CD4-positive, alpha-beta memory T cell (primary cell): ENCODE data around the gene SGK1. TPM values are rescaled to one million over a fixed set of nuclear protein-coding genes. Genes with fewer than 3 reads are reported as not detected.
"Not testable (repeated sequence)": the region's sequence is repeated elsewhere in the genome, so short reads cannot be mapped to it uniquely, and the experiment has no call there.

ENCODE experiments used
- CTCF ChIA-PET: fragments of 350-600 bp; sonication (Branson Sonifier 250); formaldehyde crosslinking; loops from one replicate; lab custom pipeline; 2021; ENCODE audit warnings: inconsistent platforms; ENCODE audit not compliant: partially characterized antibody; lab: Charles Lee
- POLR2A ChIA-PET: fragments of 350-600 bp; sonication (Branson Sonifier 250); formaldehyde crosslinking; loops from one replicate; lab custom pipeline; 2021; ENCODE audit not compliant: partially characterized antibody; lab: Charles Lee
- DNase-seq, 5 donors: peaks; one replicate each; pipeline versions ENCODE4 v3.0.0 to v3.0.0-alpha.2; 2020 to 2022; ENCODE audit warnings: mixed read lengths in 1 of 5
- H3K27ac ChIP-seq: one replicate; pipeline ENCODE4 v1.7.0; 2013; ENCODE audit warnings: low read depth, low read length
- H3K27me3 ChIP-seq: 2 replicates; pipeline ENCODE4 v1.7.0; 2013; ENCODE audit warnings: mild to moderate bottlenecking, low read length, moderate library complexity; ENCODE audit not compliant: insufficient read depth
- H3K36me3 ChIP-seq: 2 replicates; pipeline ENCODE4 v1.7.0; 2013; ENCODE audit warnings: mild to moderate bottlenecking, low read length, moderate library complexity; ENCODE audit not compliant: insufficient read depth
- H3K4me1 ChIP-seq: 2 replicates; pipeline ENCODE4 v1.7.0; 2013; ENCODE audit warnings: mild to moderate bottlenecking, low read length, moderate library complexity; ENCODE audit not compliant: insufficient read depth
- H3K4me3 ChIP-seq, 2 donors: one replicate each; pipeline ENCODE4 v1.7.0; 2013; ENCODE audit warnings: low read length in 2 of 2, mild to moderate bottlenecking in 1 of 2
- H3K9me3 ChIP-seq, 2 donors: one replicate each; pipeline ENCODE4 v1.7.0; 2013; ENCODE audit warnings: low read length in 2 of 2, control low read depth in 1 of 2; ENCODE audit not compliant: control insufficient read depth in 1 of 2
- H3K27ac Mint-ChIP-seq, 7 donors: one replicate each; pipeline ENCODE4 v1.8.0; 2020 to 2021; ENCODE audit warnings: mixed read lengths in 7 of 7, mild to moderate bottlenecking in 6 of 7, inconsistent platforms in 3 of 7, moderate library complexity in 3 of 7
- H3K27me3 Mint-ChIP-seq, 2 donors: one replicate each; pipeline ENCODE4 v1.8.0; 2020 to 2021; ENCODE audit warnings: mixed read lengths in 2 of 2
- H3K36me3 Mint-ChIP-seq, 2 donors: one replicate each; pipeline ENCODE4 v1.8.0; 2020 to 2021; ENCODE audit warnings: mixed read lengths in 2 of 2, inconsistent platforms in 1 of 2, mild to moderate bottlenecking in 1 of 2
- H3K4me1 Mint-ChIP-seq, 4 donors: one replicate each; pipeline ENCODE4 v1.8.0; 2020 to 2021; ENCODE audit warnings: mixed read lengths in 4 of 4, mild to moderate bottlenecking in 1 of 4
- H3K4me3 Mint-ChIP-seq, 8 donors: one replicate each; pipeline ENCODE4 v1.8.0; 2020 to 2021; ENCODE audit warnings: mixed read lengths in 8 of 8, mild to moderate bottlenecking in 7 of 8, moderate library complexity in 6 of 8, inconsistent platforms in 3 of 8
- H3K9me3 Mint-ChIP-seq, 8 donors: one replicate each; pipeline ENCODE4 v1.8.0; 2020 to 2021; ENCODE audit warnings: mixed read lengths in 8 of 8, mild to moderate bottlenecking in 5 of 8, inconsistent platforms in 3 of 8, moderate library complexity in 1 of 8
- intact Hi-C: fragments of 100-400 bp; cut with micrococcal nuclease; formaldehyde crosslinking; loops from one replicate; pipeline ENCODE4 v1.15.1; 2023
- polyA plus RNA-seq, 2 donors: library from polyadenylated mRNA; unstranded; fragments of 300-500 nt; fragmentation: Illumina TruSeq; gene quantifications; one replicate each; pipeline ENCODE4 v1.2.3, GENCODE V29; 2021
- total RNA-seq, 2 experiments: library from RNA; stranded (reverse); gene quantifications; one replicate each; pipeline ENCODE4 v1.2.3, GENCODE V29; 2021

SGK1 gene
- total and polyA plus RNA-seq, 4 experiments from 2014 or later, result 5.8 to 46.9 (median 15.1) TPM

- intact Hi-C loops, result no loop called here
- ChIA-PET CTCF (interaction anchor here (2.6 kb wide), 1 partner anchor 61 kb away, joined by 7 read pairs; no protein-coding TSS in a partner anchor), POLR2A (no interaction called here)
- Mint-ChIP-seq H3K4me1 (peaks cover 24 to 56% (median 41%) of the 10 kb centered on the region in 4 donors), H3K36me3 (no peaks in the 10 kb centered on the region), H3K9me3 (peaks cover 0 to 3% (median 0%) of the 10 kb centered on the region in 8 donors), H3K4me3 (peak overlapping the region in 5 of 8 donors; percentile 13 to 69 (median 32)), H3K27ac (peak overlapping the region; percentile 42 to 94 (median 89)), H3K27me3 (no peaks in the 10 kb centered on the region)
- no peak overlapping the region for H3K27ac ChIP-seq
- no peaks in the 10 kb centered on the region for H3K36me3 ChIP-seq
- DNase-seq, result no peak
- H3K9me3 ChIP-seq, result no peaks in the 10 kb centered on the region
- H3K27me3 ChIP-seq, result no peaks in the 10 kb centered on the region
- H3K4me1 ChIP-seq, result peaks cover 42% of the 10 kb centered on the region
- H3K4me3 ChIP-seq, result no peak overlapping the region
Measured at GRCh38 chr6:134238960-134239795, 78.7 kb downstream of the SGK1 start.

GRCh38 chr6:134238006-134238405, 79.9 kb downstream of the SGK1 start:
- Histone ChIP-seq H3K9me3 (no peaks in the 10 kb centered on the region), H3K4me1 (peaks cover 42% of the 10 kb centered on the region), H3K27ac (no peak overlapping the region), H3K36me3 (no peaks in the 10 kb centered on the region), H3K4me3 (no peak overlapping the region), H3K27me3 (no peaks in the 10 kb centered on the region)
- ChIA-PET POLR2A (no interaction called here), CTCF (no interaction called here)
- no peak for DNase-seq
- H3K4me1 Mint-ChIP-seq, result peaks cover 22 to 54% (median 41%) of the 10 kb centered on the region in 4 donors
- peak overlapping the region in 1 of 8 donors; percentile 35 for H3K4me3 Mint-ChIP-seq
- no peaks in the 10 kb centered on the region for H3K27me3 Mint-ChIP-seq
- H3K27ac Mint-ChIP-seq, result peak overlapping the region in 3 of 7 donors; percentile 27 to 92 (median 48)
- H3K36me3 Mint-ChIP-seq, result no peaks in the 10 kb centered on the region
- intact Hi-C loops, result no loop called here
- peaks cover 0 to 2% (median 0%) of the 10 kb centered on the region in 8 donors for H3K9me3 Mint-ChIP-seq

DNA sequence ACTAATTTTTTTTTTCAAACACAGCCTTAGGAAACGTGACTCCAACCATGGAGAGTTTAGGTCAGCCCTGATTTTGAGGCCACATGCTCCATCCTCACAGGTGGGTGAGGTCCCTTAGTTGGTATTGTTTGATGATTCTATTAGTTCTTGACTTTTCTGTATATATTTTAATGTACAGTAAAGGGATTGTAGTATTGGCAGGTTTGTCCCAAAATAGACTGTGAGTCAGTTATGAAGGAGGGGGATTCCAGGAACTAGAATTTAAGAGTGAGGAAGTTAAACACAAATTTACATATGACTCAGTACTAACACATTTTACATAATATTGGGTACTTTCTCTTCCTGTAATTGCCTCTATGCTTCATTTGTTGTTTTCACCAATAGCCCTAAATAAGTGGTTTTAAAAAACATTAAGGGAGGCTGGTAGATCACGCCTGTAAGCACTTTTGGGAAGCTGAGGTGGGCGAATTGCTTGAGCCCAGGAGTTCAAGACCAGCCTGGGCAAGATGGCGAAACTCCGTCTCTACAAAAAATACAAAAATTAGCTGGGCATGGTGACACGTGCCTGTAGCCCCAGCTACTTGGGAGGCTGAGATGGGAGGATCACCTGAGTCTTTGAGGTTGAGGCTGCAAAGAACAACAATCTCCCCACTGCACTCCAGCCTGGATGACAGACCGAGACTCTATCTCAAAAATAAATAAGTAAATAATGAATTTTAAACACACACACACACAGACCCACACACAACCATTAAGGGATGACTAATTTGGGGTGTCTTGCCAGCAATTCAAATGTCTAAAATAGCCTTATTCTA, 81.8 kb downstream of the SGK1 start:
- intact Hi-C loops, result no loop called here
- H3K36me3 ChIP-seq, result no peaks in the 10 kb centered on the region
- Mint-ChIP-seq H3K9me3 (no peaks in the 10 kb centered on the region), H3K36me3 (no peaks in the 10 kb centered on the region), H3K27ac (peak overlapping the region; percentile 48 to 90 (median 74)), H3K4me1 (peaks cover 20 to 51% (median 35%) of the 10 kb centered on the region in 4 donors), H3K27me3 (no peaks in the 10 kb centered on the region), H3K4me3 (peak overlapping the region in 6 of 8 donors; percentile 17 to 50 (median 36))
- ChIA-PET POLR2A (no interaction called here), CTCF (interaction anchor here (1.2 kb wide), 1 partner anchor 58 kb away, joined by 3 read pairs; no protein-coding TSS in a partner anchor)
- peak in 2 of 5 donors; percentile 12 to 31 for DNase-seq
- H3K27ac ChIP-seq, result no peak overlapping the region
- H3K4me3 ChIP-seq, result no peak overlapping the region
- no peaks in the 10 kb centered on the region for H3K9me3 ChIP-seq
- peaks cover 36% of the 10 kb centered on the region for H3K4me1 ChIP-seq
- no peaks in the 10 kb centered on the region for H3K27me3 ChIP-seq

DNA sequence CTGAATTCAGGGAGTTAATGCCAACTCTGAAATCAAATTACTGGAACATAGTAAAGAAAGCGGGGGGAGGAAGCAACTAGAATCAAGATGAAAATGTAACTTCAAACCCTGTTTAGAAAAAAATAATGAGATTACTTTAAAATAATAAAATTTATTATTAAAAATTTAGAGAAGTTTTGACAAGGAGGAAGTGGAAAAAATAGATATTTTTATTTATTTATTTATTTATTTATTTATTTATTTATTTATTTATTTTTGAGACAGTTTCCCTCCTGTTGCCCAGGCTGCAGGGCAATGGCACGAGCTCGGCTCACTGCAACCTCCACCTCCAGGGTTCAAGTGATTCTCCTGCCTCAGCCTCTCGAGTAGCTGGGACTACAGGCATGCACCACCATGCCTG, 82.6 kb downstream of the SGK1 start:
- H3K36me3 Mint-ChIP-seq, POLR2A ChIA-PET, H3K4me3 Mint-ChIP-seq, H3K27ac ChIP-seq, H3K4me3 ChIP-seq, H3K9me3 Mint-ChIP-seq, H3K9me3 ChIP-seq, intact Hi-C loops, DNase-seq, H3K27me3 ChIP-seq, H3K36me3 ChIP-seq, H3K27me3 Mint-ChIP-seq: not testable (repeated sequence)
- Mint-ChIP-seq H3K4me1 (peaks cover 15 to 43% (median 28%) of the 10 kb centered on the region in 4 donors), H3K27ac (peak overlapping the region in 1 of 7 donors; percentile 74)
- H3K4me1 ChIP-seq, result peaks cover 28% of the 10 kb centered on the region
- CTCF ChIA-PET, result interaction anchor here (1.1 kb wide), 1 partner anchor 57 kb away, joined by 3 read pairs; no protein-coding TSS in a partner anchor

DNA sequence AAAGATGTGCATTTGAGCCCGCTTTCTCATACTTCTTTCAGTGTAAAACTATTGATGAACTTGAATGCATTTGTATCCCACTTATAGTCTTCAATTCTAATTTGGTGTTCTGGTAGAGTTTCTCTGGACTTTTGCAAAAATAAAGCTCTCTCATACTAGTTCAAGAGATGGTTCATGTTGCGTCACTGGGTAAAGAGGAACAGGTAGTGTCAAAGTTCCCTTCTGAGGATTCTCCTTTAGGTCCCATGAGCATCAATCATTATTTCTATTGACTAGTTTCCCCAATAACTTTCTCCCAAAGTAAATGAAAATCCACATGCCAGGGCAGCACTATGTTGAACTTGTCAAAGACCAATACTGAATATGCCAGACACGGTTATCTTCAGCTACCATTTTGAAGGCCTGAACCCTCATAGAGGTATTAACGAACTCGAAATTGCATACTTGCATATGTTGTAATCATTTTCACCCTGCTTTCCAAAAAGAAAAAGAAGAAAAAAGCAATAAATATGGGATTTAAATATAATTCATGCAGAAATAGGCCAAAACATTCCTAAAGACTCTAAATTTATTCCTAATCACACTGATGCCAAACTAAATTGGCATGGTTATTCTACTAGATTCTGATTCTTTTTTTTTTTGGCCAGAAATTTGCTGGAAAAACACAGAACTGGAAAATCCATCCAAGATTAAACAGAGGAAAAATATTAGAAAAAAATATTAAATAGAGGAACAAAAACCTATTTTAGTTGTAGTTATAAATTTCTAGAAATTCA, 84.5 kb downstream of the SGK1 start:
- Mint-ChIP-seq H3K27me3 (no peaks in the 10 kb centered on the region), H3K27ac (peak overlapping the region in 1 of 7 donors; percentile 44), H3K36me3 (no peaks in the 10 kb centered on the region), H3K9me3 (no peaks in the 10 kb centered on the region), H3K4me1 (peaks cover 7 to 24% (median 15%) of the 10 kb centered on the region in 4 donors), H3K4me3 (no peak overlapping the region)
- ChIA-PET POLR2A (interaction anchor here (0.7 kb wide), 1 partner anchor 38 kb away, joined by 3 read pairs; no protein-coding TSS in a partner anchor), CTCF (no interaction called here)
- Histone ChIP-seq H3K27ac (no peak overlapping the region), H3K27me3 (no peaks in the 10 kb centered on the region), H3K4me3 (no peak overlapping the region), H3K4me1 (peaks cover 12% of the 10 kb centered on the region), H3K36me3 (no peaks in the 10 kb centered on the region), H3K9me3 (no peaks in the 10 kb centered on the region)
- intact Hi-C loops, result no loop called here
- no peak for DNase-seq

DNA sequence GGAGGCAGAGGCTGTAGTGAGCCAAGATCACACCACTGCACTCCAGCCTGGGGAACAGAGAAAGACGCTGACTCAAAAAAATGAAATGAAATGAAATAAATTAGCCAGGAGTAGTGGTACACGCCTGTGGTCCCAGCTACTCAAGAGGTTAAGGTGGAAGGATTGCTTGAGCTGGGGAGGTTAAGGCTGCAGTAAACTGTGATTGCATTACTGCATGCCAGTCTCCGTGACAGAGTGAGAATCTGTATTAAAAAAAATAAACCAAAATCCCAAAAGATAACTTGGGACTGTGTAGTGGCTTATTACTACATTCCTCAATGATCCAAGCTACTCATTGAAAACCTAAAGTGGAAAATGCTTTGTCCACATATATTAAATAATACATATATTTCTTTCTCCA, 87.0 kb downstream of the SGK1 start:
- POLR2A ChIA-PET, result no interaction called here
- H3K36me3 Mint-ChIP-seq, result no peaks in the 10 kb centered on the region
- intact Hi-C loops, result no loop called here
- H3K27me3 ChIP-seq, result no peaks in the 10 kb centered on the region
- no peak overlapping the region for H3K27ac Mint-ChIP-seq
- H3K4me3 ChIP-seq, result no peak overlapping the region
- no peaks in the 10 kb centered on the region for H3K27me3 Mint-ChIP-seq
- H3K9me3 Mint-ChIP-seq, result no peaks in the 10 kb centered on the region
- no peak overlapping the region for H3K27ac ChIP-seq
- peaks cover 4% of the 10 kb centered on the region for H3K4me1 ChIP-seq
- no peaks in the 10 kb centered on the region for H3K9me3 ChIP-seq
- H3K36me3 ChIP-seq, result no peaks in the 10 kb centered on the region
- DNase-seq, result no peak
- H3K4me3 Mint-ChIP-seq, result no peak overlapping the region
- peaks cover 4 to 14% (median 7%) of the 10 kb centered on the region in 4 donors for H3K4me1 Mint-ChIP-seq
- CTCF ChIA-PET, result no interaction called here
